Esophagus mucosa (tissue), 1 donor: ENCODE data around the gene TTC29. TPM values are rescaled to one million over a fixed set of nuclear protein-coding genes. Genes with fewer than 3 reads are reported as not detected.
"Not testable (repeated sequence)": the region's sequence is repeated elsewhere in the genome, so short reads cannot be mapped to it uniquely, and the experiment has no call there.

ENCODE experiments used
- ATAC-seq: fragments of 200-7000 bp; cut with Tn5 transposase; one replicate; pipeline ENCODE4 v1.9.1; 2020
- total RNA-seq: library from RNA; stranded (reverse); gene quantifications from one replicate; pipeline ENCODE4 v1.2.4, GENCODE V29; 2023
- donor health status: DM: yes; HTN: yes; CAD: no.

The TTC29 gene
- total RNA-seq, 1 donor from 2014 or later: not detected

DNA sequence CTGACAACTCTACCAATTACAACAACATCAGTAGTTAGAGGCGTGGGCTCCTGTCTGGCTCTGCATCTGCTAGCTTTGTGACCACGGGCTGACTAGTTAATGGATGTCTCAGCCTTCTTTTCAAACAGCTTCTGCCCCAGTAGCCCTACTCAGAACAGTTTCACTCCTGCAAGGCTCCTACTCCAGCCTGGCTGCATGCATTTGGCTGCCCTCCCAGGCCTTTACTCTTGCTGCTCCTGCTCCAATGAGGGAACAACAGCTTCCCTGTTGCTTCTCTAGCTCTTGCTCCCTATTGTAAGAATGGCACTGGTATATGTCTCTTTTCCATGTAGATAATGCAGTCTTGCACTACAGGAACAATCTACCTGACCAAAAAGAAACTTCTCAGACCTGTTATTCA is 93.3 kb downstream of the TTC29 start:
- ATAC-seq: no peak

DNA sequence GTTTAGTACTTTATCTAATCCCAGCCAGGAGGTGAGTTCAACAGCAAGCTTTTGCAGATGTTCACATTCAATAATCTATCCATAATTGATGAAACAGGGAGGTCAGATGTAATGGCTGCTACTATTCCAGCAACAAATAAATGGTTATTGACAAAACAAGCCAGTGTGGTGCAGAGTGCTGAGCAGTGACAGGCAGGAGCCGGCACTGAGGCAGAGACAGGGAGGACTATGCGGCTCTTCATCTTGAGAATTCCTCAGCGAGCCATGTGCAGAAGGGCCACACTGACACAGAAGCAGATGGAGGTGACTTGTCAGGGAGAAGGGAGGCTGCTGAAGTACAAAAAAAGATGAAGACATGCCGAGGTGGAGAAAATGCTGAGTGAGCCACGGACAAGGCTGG is 98.3 kb downstream of the TTC29 start:
- ATAC-seq: no peak

DNA sequence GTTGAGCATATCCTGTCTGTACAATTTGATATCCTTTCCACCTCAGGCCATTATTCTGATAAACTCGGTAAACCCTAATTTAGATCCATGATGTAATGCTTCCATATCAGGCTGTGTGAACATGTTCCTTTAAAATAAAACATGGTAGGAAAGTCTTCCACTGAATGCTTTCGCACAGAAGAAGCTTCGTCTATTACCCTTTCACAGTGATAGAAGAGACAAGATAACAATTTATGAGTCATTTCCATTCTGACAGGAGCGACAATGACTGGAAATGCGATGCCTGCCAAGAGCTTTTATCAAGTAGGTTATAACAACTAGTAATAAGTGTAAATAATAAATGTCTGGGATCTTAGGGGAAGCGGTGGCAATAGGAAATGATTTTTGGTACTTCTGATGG is 98.8 kb downstream of the TTC29 start:
- ATAC-seq: no peak

DNA sequence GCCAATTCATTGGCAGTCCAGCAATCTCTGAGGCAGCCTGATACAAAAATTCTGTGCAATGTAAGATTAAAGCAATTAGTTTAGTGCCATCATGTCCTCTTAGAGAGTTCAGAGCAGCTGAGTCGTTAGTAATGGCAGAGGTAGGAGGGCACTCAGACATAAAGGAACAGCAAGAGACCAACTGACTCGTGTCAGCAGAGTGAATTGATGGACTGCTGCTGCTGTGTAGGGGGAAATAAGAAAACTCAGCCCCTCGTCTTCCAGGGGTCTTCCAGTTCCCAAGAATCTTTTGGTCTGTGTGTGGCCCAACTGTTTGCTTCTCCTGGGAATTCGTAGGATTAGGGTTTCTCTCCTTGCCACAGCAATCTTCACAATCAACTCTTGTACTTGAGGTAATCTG is 100.9 kb downstream of the TTC29 start:
- ATAC-seq: no peak

DNA sequence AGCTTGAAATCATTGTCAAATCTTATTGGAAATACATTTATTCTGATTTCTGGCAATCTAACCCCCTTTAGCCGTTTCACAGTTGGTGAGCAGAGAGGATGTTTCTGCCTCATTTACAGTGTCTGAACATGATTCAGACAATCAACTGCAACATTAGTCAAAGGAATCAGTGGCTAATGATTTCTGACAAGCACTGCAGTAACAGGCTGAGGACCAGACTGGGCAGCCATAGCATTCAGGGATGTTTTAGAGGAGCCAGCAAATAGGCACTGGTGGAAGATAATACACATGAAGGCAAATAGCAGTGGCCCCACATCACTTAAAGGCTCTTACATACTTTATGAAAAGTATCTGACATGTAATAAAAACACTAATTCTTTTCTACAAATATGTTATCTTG is 102.8 kb downstream of the TTC29 start:
- ATAC-seq: no peak

DNA sequence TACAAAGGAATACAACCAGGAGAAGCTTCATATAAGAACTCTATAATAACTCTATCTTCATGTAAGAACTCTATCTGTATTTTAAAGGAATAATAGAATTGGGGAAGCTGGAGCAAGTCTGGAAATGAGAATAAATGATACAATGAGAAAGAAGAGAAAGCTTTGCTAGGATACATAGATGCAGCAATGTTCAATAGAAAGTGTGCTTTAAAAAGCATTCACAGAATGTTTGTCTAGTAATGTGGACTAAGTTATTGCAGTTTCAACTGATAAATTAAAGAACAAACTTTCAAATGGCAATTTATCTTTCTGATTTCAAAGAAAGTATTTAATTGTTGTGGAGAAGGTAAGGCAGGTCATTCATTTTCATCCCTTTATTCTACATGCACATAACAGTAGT is 104.9 kb downstream of the TTC29 start:
- no peak for ATAC-seq

DNA sequence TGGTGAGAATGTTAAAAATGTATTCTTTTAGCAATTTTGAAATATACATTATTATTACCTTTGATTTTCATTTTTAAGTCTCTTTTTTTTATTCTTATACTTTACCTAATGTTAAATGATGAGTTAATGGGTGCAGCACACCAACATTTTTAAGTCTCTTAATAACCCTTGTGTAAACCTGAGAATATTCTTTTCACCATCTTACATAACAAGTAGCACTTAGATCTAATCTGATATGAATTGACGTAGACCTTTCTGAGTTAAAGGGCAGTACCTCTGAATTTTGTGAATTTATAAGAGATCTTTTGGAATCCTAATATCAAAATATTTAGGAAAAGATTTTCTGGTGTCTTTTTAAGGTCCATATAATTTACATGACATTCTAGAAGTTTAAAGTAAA is 110.6 kb downstream of the TTC29 start:
- no peak for ATAC-seq

DNA sequence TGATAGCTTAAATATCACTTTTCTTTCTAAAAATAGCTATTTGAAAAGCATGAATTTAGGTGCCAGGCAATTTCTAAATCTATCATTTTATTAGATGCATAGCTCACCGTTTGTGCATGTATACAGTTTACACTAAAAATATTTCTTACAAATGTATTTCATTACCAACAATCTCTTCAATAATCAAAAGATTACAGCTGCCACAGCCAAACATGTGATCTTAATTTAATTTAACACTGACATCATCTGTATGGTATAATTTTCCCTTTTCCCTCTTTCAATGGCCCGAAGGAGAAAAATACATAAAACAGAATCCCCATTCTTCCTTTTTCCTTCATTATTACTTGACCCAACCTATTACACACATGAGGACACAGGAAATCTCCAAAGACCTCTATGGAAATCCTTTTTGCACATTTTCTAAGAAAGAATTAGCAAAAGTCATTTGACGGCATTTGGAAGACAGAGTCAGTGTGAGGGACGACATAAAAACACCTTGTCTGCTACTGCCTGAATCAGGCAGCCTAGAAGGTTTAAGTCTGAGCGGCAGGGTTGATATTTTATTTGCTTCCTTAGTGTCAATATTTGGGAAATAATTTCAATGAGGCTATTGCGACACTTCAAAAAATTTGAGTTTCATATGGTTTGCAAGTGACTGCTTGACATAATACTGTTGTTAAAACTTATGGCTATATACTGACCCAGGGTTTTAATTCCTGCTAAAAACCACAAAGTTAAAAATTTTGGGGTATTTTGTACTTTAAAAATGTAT is 111.2 kb downstream of the TTC29 start:
- ATAC-seq: no peak

DNA sequence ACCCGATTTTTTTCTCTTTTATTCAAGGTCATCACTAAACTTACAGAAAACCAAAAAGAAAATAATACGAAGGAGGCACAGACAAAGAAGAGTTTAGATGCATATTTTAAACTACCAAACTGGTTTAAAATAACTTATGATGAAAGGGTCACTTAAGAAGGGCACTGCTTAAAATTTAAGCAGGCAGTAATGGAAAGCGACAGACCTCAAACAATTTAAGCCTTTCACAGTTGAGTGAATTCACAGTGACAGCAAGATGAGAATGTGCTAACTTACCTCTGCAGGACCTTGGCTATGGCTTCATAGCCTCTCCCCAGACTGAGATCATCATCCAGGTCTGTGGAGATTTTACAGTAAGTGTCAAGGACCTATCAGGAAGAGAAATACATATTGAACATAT is 112.1 kb downstream of the TTC29 start:
- ATAC-seq: no peak

DNA sequence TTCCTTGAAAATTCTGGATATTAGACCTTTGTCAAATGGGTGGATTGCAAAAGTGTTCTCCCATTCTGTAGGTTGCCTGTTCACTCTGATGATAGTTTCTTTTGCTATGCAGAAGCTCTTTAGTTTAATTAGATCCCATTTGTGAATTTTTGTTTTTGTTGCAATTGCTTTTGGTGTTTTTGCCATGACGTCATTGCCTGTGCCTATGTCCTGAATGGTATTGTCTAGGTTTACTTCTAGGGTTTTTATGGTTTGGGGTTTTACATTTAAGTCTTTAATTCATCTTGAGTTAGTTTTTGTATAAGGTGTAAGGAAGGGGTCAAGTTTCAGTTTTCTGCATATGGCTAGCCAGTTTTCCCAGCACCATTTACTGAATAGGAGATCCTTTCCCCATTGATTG is 122.7 kb downstream of the TTC29 start:
- not testable (repeated sequence) for ATAC-seq

DNA sequence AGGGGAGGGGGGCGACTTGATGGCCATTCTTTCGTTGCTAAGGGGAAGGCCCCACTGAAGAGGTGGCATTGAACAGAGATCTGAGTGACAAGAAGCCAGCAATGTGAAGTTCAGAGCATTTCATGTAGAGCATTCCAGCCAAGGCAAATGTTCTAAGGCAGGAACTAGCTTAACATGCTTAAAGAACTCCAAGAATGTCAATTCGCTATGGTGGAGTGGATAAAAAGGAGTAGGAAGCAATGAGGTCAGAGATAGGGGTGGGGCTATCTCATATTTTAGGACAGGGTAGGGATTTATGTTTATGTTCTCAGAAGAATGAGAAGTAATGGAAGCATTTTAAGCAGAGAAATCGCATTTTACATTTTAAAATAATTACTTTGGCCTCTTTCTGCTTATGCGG is 130.9 kb downstream of the TTC29 start:
- ATAC-seq: no peak

DNA sequence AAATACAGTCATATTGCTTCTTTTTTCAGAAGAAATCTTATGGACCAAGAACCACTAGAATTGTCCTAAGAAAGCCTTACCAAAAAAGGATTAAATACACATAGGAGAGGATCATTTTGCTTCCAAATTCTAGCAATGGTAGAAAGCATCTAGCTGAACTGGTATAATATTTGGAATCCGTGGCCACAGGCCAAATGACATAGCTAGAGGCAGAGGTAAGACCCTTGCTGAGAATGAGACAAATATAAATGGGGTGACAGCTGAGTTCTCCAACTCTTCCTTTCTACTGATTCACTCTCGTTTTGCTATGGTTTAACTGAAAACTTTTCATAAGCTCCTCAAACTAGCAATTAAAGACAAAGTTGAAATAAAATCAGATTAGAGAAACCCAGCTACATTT is 150.0 kb downstream of the TTC29 start:
- no peak for ATAC-seq

DNA sequence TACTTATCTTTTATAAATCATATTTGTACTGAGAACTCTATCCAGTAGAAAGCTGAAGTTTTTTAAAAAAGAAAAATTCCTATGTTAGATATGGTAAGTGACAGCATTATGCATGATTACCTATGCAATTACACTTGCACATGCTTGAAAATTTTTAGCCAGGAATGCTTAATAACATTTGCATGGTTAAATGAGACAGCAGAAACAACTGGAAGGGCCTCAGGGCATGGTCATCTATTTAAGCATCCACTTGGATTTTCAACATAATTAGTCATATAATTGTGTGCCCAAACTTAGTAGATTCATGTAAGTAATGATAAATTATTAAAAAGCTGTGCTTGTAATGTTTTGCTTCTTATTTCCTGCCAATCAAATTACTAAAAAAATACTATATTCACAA is 151.9 kb downstream of the TTC29 start:
- no peak for ATAC-seq

DNA sequence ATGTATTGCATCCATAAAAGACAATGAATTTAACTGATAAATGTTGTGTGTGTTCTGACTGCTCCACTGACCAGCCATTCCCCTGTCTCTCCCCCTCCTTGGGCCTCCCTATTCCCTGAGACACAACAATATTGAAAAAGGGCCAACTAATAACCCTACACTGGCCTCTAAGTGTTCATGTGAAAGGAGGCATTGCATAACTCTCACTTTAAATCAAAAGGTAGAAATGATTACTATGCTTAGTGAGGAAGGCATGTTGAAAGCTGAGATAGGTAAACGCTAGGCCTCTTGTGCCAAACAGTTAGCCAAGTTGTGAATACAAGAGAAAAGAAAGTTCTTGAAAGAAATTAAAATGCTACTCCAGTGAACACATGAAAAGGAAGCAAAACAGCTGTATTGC is 154.2 kb downstream of the TTC29 start:
- no peak for ATAC-seq

DNA sequence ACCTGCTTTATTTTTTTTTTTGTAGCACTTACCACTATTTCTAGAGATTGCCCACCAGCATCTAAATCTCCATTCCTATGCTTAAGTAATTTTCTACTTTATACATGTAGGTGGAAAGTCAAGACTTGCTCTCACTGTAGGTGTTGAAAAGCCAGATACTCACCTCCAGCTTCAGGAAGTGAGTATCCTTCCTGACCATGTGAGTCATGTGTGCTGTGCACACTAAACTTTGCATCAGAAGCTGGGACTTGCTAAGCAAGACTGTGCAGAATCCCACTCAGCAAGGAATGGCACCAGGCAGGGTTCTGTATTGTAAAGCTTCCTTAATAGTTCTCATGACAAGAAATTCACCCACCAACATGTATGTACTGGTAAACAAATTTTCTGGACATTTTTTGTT is 155.1 kb downstream of the TTC29 start:
- ATAC-seq: peak; percentile 86

DNA sequence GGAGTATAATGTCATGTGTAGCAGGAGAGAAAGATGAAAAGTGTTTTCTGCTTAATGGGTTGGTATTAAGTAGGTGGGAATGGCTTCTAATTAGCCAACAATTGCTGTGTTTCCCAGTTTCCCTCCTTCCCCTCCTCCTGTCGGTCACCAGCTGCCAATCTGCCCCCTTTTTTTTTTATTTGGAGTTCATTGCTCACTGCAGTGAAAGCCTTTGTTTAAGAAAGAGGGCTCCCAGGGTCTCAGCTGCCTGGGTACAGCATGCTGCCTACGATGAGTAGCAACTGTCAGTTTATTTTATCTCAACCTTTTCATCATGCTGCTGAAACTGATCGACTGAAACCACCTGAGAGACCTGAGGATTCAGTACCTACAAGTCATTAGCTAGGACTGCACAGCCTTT is 157.9 kb downstream of the TTC29 start:
- ATAC-seq: no peak

DNA sequence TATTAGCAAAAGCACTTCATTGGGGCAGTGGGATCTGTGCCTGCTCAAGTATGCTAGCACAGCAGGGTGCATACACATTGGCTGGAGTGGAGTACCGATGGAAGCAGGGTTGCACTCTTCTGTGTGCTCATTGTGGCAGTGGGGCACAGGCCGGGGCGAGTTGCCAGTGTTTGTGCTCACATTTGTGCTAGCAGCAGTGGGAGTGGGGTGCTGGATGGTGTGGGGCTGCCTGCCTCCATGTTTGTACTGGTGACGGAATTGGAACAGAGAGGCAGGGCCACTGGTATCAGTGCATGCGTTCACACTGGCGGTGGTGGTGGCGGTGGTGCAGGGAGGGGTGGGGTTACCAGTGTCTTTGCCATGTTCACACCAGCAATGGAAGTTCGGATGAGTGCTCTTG is 169.0 kb downstream of the TTC29 start:
- ATAC-seq: no peak

DNA sequence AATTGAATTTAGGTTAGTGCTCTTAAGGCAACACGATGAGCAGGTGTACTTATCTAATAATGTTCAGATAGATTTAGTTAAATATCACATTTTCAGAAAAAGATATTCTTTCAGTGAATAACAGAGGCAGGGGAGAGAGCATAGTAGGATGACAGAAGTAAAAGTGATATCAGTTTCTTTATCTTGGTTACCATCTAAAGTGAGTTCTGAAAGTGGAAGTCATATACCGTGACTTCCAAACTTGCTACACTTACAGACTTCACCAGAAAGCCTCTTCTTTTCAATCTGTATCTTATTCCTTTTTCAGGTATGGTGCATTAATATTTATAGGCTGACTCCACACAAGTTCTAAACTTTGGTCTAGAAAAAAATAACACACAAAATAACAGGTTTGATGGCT is 182.1 kb downstream of the TTC29 start:
- no peak for ATAC-seq

DNA sequence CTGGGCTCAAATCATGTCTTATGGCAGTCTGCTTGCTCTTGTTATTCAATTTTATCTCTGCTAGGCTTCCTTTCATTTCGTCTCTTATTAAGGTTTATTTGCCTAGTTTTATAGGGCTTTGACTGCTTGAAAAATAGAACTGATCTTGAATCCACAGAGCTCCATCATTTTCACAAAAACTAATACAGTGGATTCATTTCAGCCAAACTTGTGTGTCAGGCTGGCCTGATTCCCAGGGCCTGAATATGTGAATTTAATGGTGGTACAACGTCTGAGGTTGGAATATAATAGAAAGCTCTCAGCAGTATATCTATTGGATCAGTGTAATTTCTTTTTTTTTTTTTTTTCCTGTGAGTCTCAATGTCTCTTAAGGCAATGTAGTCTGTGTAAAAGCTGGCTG is 183.6 kb downstream of the TTC29 start:
- no peak for ATAC-seq

DNA sequence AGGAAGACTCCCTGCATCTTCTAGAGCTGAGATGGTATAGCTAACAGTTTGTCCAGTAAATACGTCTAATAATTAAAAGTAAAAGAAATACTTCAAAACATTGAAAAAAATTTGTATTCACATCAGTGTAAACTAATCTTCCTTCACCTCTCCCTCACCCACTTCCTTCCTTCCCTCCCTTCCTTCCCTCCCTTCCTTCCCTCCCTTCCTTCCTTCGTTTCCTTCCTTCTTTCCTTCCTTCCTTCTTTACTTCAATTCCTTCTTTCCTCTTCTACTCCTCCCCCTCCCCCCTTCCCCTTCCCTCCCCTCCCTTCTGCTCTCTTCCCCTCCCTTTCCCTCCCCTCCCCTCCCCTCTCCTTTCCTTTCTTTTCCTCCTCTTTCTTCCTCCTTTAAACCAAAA is 203.2 kb downstream of the TTC29 start:
- ATAC-seq: no peak

DNA sequence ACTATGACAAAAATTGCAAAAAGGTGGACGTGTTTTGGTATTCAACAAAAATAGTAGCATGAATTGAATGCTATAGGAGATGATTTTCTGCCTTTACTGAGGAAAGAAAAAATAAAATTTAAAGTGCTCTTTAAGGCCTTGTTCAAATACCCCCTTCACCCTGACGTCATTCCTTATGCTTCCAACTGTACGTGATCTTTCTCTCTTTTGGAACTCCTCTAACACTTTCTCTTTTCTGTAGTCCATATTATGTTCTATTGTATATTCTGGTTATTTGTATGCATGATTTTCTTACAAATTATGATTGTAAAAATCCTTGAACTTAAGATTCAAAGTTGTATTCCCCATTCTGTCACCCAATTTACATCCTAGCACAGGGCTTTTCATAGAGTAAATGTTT is 206.5 kb downstream of the TTC29 start:
- ATAC-seq: no peak

DNA sequence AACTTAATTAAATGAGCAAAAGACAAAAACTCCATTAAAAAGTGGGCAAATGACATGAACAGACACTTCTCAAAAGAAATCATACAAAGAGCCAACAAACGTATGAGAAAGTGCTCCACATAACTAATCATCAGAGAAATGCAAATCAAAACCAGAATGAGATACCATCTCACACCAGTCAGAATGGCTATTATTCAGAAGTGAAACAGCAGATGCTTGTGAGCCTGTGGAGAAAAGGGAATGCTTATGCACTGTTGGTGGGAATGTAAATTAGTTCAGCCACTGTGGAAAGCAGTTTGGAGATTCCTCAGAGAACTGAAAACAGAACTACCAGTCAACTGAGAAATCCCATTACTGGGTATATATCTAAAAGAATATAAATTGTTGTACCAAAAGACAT is 222.1 kb downstream of the TTC29 start:
- not testable (repeated sequence) for ATAC-seq

DNA sequence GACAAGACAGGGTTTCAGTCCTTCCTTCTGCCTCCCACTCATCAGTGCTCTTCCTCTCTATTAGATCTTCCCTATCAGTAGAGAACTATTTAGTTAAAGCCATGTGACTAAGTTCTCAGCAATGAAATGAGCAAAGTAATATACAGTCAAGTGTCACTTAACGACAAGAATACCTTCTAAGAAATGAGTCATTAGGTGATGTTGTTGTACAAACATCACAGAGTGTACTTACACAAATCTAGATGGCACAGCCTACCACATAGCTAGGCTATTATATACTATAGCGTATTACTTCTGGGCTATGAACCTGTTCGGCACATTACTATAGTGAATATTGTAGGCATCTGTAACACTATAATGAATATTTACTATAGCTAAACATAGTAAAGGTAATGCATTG is 235.7 kb downstream of the TTC29 start:
- no peak for ATAC-seq

DNA sequence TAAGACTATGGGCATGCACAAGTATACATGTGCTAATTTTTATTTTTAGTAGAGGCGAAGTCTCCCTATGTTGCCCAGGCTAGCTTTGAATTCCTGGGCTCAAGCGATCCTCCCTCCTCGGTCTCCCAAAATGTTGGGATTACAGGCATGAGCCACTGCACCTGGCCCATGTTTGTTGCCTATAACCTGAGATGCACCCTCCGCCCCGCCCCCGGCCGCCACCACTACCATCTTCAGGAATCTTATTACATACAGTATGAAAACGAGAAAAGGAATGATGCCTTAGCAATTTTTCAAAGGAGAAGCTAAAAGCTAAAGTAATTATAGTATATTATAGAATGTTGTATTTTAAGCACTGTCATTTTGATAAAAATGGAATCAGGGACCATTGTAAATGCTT is 245.8 kb downstream of the TTC29 start:
- no peak for ATAC-seq

DNA sequence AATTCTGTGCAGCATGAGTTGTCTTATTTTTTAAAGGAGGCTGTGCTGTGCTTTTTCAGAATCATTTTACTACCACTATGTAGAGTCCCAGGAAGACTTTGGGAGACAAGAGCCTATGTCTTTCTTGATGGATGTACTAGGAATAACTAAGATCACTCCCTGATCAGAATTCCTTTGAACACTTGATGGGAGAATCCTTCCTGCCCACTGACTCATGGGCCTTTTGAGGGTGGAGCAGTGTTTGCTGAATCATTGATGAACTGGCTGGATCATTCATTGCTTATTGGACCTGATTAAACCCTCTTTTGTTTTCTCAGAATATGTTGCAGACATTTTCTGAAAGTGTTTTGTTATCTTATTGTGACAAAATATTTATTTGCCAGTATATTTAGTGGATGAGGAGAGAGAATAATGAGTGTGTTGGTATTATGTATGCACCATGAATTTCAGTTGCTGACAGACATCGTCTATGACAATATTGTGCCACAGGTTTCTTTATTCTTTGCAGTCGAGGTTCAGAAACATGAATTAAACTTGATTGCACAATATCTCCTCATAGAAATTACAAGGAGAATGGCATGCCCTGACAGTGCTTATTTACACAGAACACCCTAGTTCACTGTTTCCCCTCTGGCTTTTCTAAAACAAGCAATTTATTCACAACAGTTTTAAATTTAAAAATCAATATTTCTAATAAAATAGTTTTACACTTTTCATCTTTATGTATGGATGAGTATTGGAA is 270.7 kb downstream of the TTC29 start:
- no peak for ATAC-seq
